GM12878 (cell line): ENCODE data around the gene EIF2B1. TPM values are rescaled to one million over a fixed set of nuclear protein-coding genes. Genes with fewer than 3 reads are reported as not detected.

ENCODE experiments used
- ATAC-seq: fragments of 200-7000 bp; cut with Tn5 transposase; 3 replicates; pipeline ENCODE4 v1.9.1; 2020; ENCODE audit warnings: mild to moderate bottlenecking, moderate library complexity
- BruUV-seq: library from RNA; stranded (reverse); fragments of 400-500 nt; replicated peaks from 2 replicates; lab custom pipeline; 2021; lab: Mats Ljungman, UMichigan
- CTCF ChIA-PET: fragments of 300-600 bp; sonication (Branson Sonifier 250); formaldehyde crosslinking; extraction: SDS; loops from one replicate; lab custom pipeline; 2021; ENCODE audit warnings: inconsistent platforms; lab: Yijun Ruan, JAX
- POLR2A ChIA-PET: fragments of 350-600 bp; formaldehyde crosslinking; extraction: SDS; loops from one replicate; lab custom pipeline; 2021; ENCODE audit warnings: inconsistent platforms; lab: Charles Lee
- RAD21 ChIA-PET: fragments of 300-600 bp; sonication (Branson Sonifier 250); formaldehyde crosslinking; loops from one replicate; lab custom pipeline; 2023; ENCODE audit warnings: antibody characterized with exemption; ENCODE audit not compliant: unreplicated experiment; lab: Charles Lee
- SMC1A ChIA-PET: fragments of 300-600 bp; sonication (Branson Sonifier 250); formaldehyde crosslinking; loops from one replicate; lab custom pipeline; 2023; ENCODE audit not compliant: unreplicated experiment, uncharacterized antibody; lab: Charles Lee
- DNase-seq: peaks from one replicate; pipeline ENCODE4 v3.0.0-alpha.2; 2011; ENCODE audit warnings: low read depth, low spot score
- FAIRE-seq: peaks from 3 replicates; lab custom pipeline; 2011; peaks lifted over from hg19 to GRCh38; lab: Jason Lieb, UNC
- H2AFZ ChIP-seq: 2 replicates; pipeline ENCODE4 v1.6.0; 2011; ENCODE audit warnings: low read depth, low read length, control low read depth; ENCODE audit not compliant: control insufficient read depth
- H3K27ac ChIP-seq: 2 replicates; pipeline ENCODE4 v1.5.1; 2011; ENCODE audit warnings: control low read depth; ENCODE audit not compliant: control insufficient read depth, insufficient read depth
- H3K27me3 ChIP-seq, 2 experiments: replicated peaks in 1 of 2; 2 replicates each; pipeline versions ENCODE4 v1.6.0 to v1.6.1; 2011; ENCODE audit warnings: low read length in 1 of 2; ENCODE audit not compliant: control insufficient read depth in 2 of 2, insufficient read depth in 2 of 2
- H3K36me3 ChIP-seq, 2 experiments: 2 replicates each; pipeline ENCODE4 v1.5.1; 2011; ENCODE audit warnings: low read length in 1 of 2; ENCODE audit not compliant: control insufficient read depth in 2 of 2, insufficient read depth in 2 of 2
- H3K4me1 ChIP-seq: 2 replicates; pipeline ENCODE4 v1.6.1; 2011; ENCODE audit warnings: mild to moderate bottlenecking, low read length, moderate library complexity, mixed read lengths; ENCODE audit not compliant: control insufficient read depth, insufficient read depth
- H3K4me2 ChIP-seq: 2 replicates; pipeline ENCODE4 v1.6.0; 2011; ENCODE audit warnings: control low read depth; ENCODE audit not compliant: control insufficient read depth, insufficient read depth
- H3K4me3 ChIP-seq: fragments of 200-600 bp; sonication (generic); 2 replicates; pipeline ENCODE4 v1.5.1; 2016
- H3K79me2 ChIP-seq: 2 replicates; pipeline ENCODE4 v1.6.0; 2011; ENCODE audit warnings: low read length; ENCODE audit not compliant: control insufficient read depth, insufficient read depth
- H3K9ac ChIP-seq: 2 replicates; pipeline ENCODE4 v1.8.0; 2011; ENCODE audit warnings: low read length, control low read depth, mixed read lengths; ENCODE audit not compliant: control insufficient read depth, insufficient read depth
- H3K9me3 ChIP-seq: replicated peaks from 3 replicates; pipeline ENCODE4 v1.5.1; 2011; ENCODE audit warnings: mild to moderate bottlenecking, low read length; ENCODE audit not compliant: control insufficient read depth, insufficient read depth
- H4K20me1 ChIP-seq: 2 replicates; pipeline ENCODE4 v1.6.0; 2011; ENCODE audit not compliant: control insufficient read depth, insufficient read depth
- BRCA1 ChIP-seq: IDR thresholded peaks from 2 replicates; pipeline ENCODE4 v1.6.1; 2011; ENCODE audit warnings: low read depth, low read length, improper control_type of control experiment
- CREM ChIP-seq: IDR thresholded peaks from 2 replicates; pipeline ENCODE4 v1.6.1; 2014; ENCODE audit warnings: antibody characterized with exemption, low read depth
- ETV6 ChIP-seq, 2 experiments: fragments of 450-650 bp in 1 of 2; IDR thresholded peaks in 1 of 2; conservative IDR thresholded peaks in 1 of 2; 2 replicates each; pipeline ENCODE4 v1.6.1; 2014; ENCODE audit warnings: antibody characterized with exemption in 1 of 2, borderline replicate concordance in 1 of 2, low read depth in 1 of 2, mild to moderate bottlenecking in 1 of 2, moderate library complexity in 1 of 2
- HSF1 ChIP-seq: fragments of 150-350 bp; IDR thresholded peaks from 2 replicates; pipeline ENCODE4 v1.6.1; 2014; ENCODE audit warnings: mild to moderate bottlenecking, low read depth, low read length
- IRF4 ChIP-seq: IDR thresholded peaks from 2 replicates; pipeline ENCODE4 v1.6.1; 2011; ENCODE audit warnings: low read depth, low read length
- JUND ChIP-seq: IDR thresholded peaks from 2 replicates; pipeline ENCODE4 v1.6.1; 2012; ENCODE audit warnings: low read depth, mild to moderate bottlenecking, low read length, improper control_type of control experiment, moderate library complexity
- MYC ChIP-seq: IDR thresholded peaks from 2 replicates; pipeline ENCODE4 v1.6.1; 2011; ENCODE audit warnings: mild to moderate bottlenecking, low read length, moderate library complexity, inconsistent platforms; ENCODE audit not compliant: insufficient read depth, insufficient replicate concordance, insufficient read length, severe bottlenecking
- NBN ChIP-seq: fragments of 450-650 bp; IDR thresholded peaks from 2 replicates; pipeline ENCODE4 v1.6.1; 2016
- NFYA ChIP-seq: IDR thresholded peaks from 2 replicates; pipeline ENCODE4 v1.6.1; 2011; ENCODE audit warnings: low read depth, mild to moderate bottlenecking, low read length, improper control_type of control experiment, borderline replicate concordance
- PAX8 ChIP-seq: fragments of 450-650 bp; IDR thresholded peaks from 2 replicates; pipeline ENCODE4 v1.6.1; 2017; ENCODE audit warnings: mild to moderate bottlenecking, moderate library complexity
- RBBP5 ChIP-seq: fragments of 200-600 bp; sonication (generic); conservative IDR thresholded peaks from 2 replicates; pipeline ENCODE4 v1.6.1; 2016
- RCOR1 ChIP-seq: conservative IDR thresholded peaks from 2 replicates; pipeline ENCODE4 v1.6.1; 2012; ENCODE audit warnings: low read depth, low read length, improper control_type of control experiment
- SKIL ChIP-seq: fragments of 450-650 bp; IDR thresholded peaks from 2 replicates; pipeline ENCODE4 v1.6.1; 2017; ENCODE audit warnings: mild to moderate bottlenecking, low read depth, inconsistent platforms; ENCODE audit not compliant: poor library complexity, severe bottlenecking
- SMC3 ChIP-seq: IDR thresholded peaks from 2 replicates; pipeline ENCODE4 v1.6.1; 2011; ENCODE audit warnings: low read length, improper control_type of control experiment, borderline replicate concordance
- USF2 ChIP-seq: IDR thresholded peaks from 2 replicates; pipeline ENCODE4 v1.6.1; 2011; ENCODE audit warnings: low read depth, low read length, improper control_type of control experiment, borderline replicate concordance
- ZBED1 ChIP-seq: IDR thresholded peaks from 2 replicates; pipeline ENCODE4 v1.6.1; 2016; ENCODE audit warnings: borderline replicate concordance
- WGBS: methylation state at CpG from one replicate; pipeline ENCODE4 v1.1.6; 2016; ENCODE audit warnings: low lambda C conversion rate; ENCODE audit not compliant: insufficient replicate concordance, insufficient coverage; ENCODE audit errors: missing lambda C conversion rate; 5-methylcytosine and 5-hydroxymethylcytosine counted together
- in situ Hi-C: fragments of 300-500 bp; cut with MboI; formaldehyde crosslinking; loops from 9 replicates; pipeline ENCODE4 v1.14.3; 2018; ENCODE audit warnings: mixed read lengths
- intact Hi-C: fragments of 100-400 bp; cut with micrococcal nuclease; formaldehyde crosslinking; loops from one replicate; pipeline ENCODE4 v1.14.2; 2022; ENCODE audit not compliant: unreplicated experiment
- polyA plus RNA-seq, 11 experiments: library from polyadenylated mRNA; depleted of rRNA in 4 of 11; unstranded in 6 of 11; stranded (reverse) in 5 of 11; fragments of >200 nt; fragmentation: Nextera tagmentation in 4 of 11; fragmentation: Illumina TruSeq in 1 of 11; extraction: Ambion mirVana in 4 of 11; extraction: Trizol in 1 of 11; gene quantifications; 1 replicate in 1 of 11; 2 replicates in 10 of 11; pipeline versions ENCODE4 v1.2.1 to v1.2.3, GENCODE V29; 2011 to 2016; ENCODE audit warnings: inconsistent platforms in 2 of 11, missing spikeins in 2 of 11, low read depth in 1 of 11
- total RNA-seq, 4 experiments: library from RNA; depleted of rRNA in 3 of 4; stranded (reverse); fragments of >200 nt in 3 of 4; fragmentation: Illumina TruSeq in 1 of 4; extraction: Trizol in 1 of 4; gene quantifications; 2 replicates each; pipeline versions ENCODE4 v1.2.1 to v1.2.3, GENCODE V29; 2013 to 2021

EIF2B1 gene
- total and polyA plus RNA-seq, 10 of the 15 experiments (the other 5 are each of a cell fraction or from before 2014, with no cell fraction given), result 17.6 to 131 (median 49.1) TPM

DNA sequence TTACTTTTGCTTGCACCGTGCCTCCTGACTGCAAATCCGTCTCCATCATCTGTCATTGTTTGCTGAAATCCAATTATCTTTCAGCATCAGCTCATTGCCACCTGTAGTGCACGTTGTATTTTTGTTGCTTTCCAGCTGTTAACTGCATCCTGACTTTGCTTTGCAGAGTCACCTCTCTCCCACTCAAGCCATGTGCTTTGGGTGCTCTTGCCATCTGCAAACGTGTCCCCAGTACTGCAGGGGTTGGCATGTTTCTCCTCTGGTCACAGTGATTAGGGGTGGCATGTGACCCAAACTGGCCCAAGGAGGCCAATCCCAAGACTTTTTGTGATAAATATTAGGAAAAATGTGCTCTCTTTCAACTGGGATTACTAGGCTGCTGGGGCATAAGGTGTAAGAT, 59.6 kb downstream of the EIF2B1 start (continued):
- TF ChIP-seq HSF1 (no peak), SKIL (no peak), CREM (no peak), NFYA (no peak), MYC (no peak), IRF4 (no peak), ZBED1 (no peak)

DNA sequence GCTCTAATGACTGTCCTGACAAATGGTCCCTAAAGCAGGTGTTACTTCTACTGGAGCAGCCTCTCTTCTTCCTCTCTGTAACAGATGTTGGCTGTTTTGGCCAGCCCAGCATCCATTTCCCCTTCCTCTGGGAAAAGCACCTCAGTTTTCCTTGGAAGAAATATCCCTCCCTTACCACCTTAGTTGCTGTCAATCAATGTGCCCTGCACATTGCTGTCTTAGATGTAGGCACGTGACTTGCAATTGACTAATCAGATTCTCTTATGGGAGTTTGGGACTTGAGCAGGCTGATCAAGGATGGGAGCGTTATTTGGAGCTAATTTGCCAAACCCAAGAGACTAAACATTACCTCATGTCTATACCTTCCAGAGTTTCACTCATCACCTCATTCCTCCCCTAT, 61.1 kb downstream of the EIF2B1 start:
- no peak overlapping the region for H2AFZ ChIP-seq
- no peaks in the 10 kb centered on the region for H4K20me1 ChIP-seq
- H3K27me3 ChIP-seq, result no peaks in the 10 kb centered on the region; a peak in 1 of 4 replicates
- BruUV-seq, result no TSS peak
- in situ Hi-C loops, result no loop called here
- ATAC-seq (no peak), FAIRE-seq (no peak), DNase-seq (no peak)
- H3K4me3 ChIP-seq, result no peak overlapping the region
- H3K36me3 ChIP-seq, result no peaks in the 10 kb centered on the region
- H3K9me3 ChIP-seq, result no peaks in the 10 kb centered on the region; the same call in 2 of the 3 replicates
- H3K4me2 ChIP-seq, result no peak overlapping the region
- POLR2A ChIA-PET, result no interaction called here
- RAD21 ChIA-PET, result no interaction called here
- CTCF ChIA-PET, result interaction anchor here (1.9 kb wide), 1 partner anchor 10 kb away, joined by 11 read pairs; no protein-coding TSS in a partner anchor
- H3K79me2 ChIP-seq, result no peaks in the 10 kb centered on the region
- intact Hi-C loops, result no loop called here
- 38% methylated on average over 2 of the region's 2 CpGs for WGBS
- SMC1A ChIA-PET, result interaction anchor here (1.6 kb wide), 1 partner anchor 216 kb away, joined by 3 read pairs; no protein-coding TSS in a partner anchor
- H3K27ac ChIP-seq, result no peak overlapping the region
- no peaks in the 10 kb centered on the region for H3K4me1 ChIP-seq
- H3K9ac ChIP-seq, result no peak overlapping the region
- TF ChIP-seq PAX8 (no peak), JUND (no peak), SMC3 (no peak), ETV6 (conservative IDR thresholded peaks at IDR 0.05 in 1 of 2, IDR thresholded peaks at IDR 0.05 in 1 of 2; ENCODE audit: borderline replicate concordance in 1 of 2, low read depth in 1 of 2) (no peak), BRCA1 (no peak), RCOR1 (no peak), IRF4 (no peak), NBN (no peak), RBBP5 (no peak), USF2 (no peak)
